Measurements from ENCODE around the gene HESX1.

HESX1 gene

DNA sequence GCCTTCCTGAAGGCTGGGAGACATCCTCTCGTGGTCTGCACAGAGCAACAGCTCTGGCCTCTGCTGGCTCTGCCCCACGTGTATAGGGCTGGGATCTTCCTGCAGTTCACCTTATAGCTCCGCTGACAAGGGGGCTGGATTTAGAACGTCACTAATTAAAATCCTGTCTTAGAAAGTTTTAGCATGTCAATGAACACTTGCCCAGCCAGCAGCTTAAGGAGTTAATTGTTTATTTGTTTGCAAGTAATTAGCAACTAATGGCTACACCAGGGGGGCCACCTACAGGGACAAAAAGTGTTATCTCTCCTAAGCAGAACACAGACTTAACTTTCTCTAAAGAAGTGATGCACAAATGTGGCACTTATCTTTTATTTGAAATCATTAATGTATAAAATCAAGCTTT lies at the start of gene HESX1:
Gene HESX1, minus strand, starts transcription at position 84 of the 403 bp plus-strand sequence. Its CDS starts 60 bp downstream, at position 24.
- DNase-seq (ENCODE audit: low spot score), result no peak

DNA sequence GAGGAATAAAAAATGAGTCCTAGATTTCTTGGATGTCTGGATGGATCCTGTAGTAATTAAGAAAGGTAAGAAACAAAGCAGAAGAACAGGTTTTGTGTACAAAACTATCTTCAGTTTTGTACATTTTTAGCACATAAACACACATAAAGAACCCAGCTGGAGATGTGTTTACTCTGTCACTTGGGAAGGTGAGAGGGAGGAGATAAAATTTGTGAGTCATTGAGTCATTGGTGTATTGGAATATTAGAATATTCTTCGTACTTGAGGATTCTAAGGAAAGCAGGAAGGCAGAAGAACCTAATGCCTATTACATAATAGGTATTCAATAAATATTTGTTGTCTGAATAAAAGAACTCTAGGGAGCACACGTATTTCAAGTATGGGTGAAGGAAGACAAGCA lies 45.2 kb upstream of the HESX1 start:
- no peak for DNase-seq (ENCODE audit: low spot score)

DNA sequence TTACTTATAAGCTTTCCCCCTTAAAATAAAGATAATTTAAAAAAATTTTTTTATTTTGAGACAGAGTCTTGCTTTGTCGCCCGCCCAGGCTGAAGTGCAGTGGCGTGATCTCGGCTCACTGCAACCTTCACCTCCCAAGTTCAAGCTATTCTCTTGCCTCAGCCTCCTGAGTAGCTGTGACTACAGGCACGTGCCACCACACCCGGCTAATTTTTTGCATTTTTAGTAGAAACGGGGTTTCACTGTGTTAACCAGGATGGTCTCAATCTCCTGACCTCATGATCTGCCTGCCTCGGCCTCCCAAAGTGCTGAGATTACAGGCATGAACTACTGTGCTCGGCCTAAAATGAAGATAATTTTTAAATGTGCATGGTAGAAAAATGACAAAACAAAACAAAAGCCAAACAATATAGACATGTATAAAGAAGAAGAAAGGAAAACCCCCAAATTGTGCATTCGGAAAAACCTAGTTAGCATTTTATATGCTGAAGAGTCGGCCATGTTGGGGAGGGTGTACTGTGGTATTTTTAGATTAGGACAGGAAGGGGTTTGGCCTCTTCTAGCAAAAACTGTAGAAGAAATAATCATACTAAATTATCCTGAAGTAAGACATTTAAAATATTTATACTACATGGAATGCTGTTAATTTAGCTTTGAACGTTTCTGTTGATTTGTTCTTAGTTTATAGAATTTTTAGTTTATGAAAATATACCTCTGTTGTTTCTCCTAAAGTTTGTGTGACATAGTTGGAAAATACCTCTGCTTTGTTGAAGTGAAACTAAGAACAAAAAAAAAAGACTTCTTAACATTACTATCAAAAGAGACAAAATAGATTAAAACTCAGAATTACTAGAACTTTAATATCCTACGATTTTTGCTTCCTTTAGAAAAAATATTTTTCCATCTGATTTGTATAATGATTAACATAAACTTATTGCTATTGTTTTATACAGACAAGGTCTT lies 35.1 kb upstream of the HESX1 start:
- DNase-seq (ENCODE audit: low spot score), result no peak

DNA sequence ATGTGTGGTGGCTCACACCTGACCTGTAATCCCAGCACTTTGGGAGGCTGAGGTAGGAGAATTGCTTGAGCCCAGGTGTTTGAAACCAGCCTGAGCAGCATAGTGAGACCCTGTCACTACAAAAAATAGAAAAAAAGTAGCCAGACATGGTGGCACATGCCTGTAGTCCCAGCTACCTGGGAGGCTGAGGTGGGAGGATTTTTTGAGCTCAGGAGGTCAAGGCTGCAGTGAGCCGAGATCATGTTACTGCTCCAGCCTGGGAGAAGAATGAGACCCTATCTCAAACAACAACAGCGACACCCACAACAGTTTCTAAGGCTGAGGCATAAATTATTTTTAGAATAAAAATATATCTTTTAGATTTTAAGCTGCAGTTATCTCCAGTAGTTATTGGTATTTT lies 34.0 kb upstream of the HESX1 start:
- DNase-seq (ENCODE audit: low spot score), result no peak

DNA sequence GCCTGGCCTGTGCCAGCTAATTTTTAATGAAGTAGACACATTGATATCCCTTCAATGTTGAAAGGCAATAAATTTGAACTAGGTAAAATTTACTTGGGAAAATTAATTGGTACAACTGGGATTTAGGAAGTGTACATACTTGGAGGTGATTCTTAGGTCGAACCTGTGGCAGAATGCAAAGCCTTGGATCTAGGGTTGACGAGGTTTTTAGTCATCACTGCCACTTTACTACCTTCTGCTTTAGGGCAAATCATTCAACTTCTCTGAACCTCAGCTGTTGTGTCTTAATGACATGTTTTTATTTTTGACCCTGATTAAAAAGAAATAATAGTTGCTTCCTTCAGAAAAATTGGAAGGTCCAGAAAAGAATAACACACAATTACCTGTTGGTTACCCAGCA lies 30.2 kb upstream of the HESX1 start:
- DNase-seq (ENCODE audit: low spot score), result no peak

DNA sequence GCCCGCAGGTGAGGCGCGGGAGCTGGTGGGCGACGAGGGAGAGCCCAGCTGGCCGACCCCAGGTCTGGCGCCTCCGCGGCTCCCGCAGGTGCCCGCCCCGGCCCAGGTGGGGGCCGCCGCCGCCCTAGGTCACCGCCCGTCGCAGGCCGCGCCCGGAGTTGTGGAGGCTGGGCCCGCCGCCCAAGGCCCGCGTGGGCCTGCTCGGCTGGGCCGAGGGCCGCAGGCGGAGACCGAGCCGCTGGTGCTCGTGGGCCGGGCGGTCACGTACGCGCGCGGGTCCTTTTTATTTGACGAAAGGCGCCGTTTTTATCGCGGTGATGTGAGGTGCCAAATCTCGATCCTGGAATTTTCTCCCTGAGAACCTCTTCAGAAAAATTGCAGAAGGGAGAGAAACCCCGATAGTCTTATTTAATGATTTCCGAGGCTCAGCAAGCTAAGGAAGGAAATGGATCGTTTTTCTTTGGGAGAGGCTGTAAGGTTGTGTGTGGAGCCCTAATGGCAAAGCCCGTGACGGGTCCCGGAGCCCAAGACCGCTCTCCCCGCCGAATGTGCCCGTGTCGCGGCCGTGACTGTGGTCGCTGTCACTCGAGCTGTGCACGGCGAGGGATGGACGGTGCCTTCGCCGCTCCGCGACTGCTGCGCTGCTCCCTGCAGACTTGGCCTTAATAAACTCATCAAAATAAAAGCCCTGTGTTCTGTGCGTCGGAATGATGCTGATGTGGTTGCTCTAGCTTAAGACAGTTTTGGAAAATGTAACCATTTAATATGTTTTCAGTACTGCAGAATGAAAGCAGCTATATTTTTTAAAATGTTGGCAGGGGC lies 28.4 kb upstream of the HESX1 start:
- no peak for DNase-seq (ENCODE audit: low spot score)

DNA sequence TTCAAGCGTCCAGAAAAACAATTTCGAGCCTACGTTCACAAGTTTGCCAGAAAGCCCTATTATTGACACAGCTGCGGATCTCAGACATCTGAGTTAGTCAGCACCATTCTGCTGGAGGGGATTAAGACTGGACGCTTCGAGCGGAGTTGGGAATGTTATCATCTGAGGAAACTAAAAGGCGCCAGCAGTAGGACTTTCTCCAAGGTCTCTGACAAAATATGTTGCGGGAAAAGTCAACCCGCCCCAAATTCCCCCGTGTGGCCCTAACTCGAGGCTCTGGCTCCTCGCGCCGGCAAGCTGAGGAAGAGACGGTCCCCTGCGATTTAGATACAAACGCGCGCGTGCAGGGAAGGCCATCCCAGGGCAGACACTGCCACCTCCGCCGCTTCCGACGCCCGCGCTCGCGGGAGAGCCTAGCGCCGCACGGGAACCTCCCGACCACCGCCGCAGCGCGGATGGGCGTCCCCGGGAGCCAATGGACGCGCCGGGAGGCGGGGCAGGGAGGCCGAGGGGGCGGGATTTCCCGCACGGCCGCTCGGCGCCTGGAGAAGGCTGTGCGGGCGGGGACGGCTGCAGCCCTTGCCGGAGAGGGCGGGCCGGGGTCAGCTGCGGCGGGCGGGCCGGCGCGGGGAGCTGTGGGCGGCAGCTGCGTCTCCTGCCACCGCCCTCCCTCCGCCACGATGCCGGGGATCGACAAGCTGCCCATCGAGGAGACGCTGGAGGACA lies 27.6 kb upstream of the HESX1 start, which contains the start of gene APPL1:
Gene APPL1, plus strand, starts transcription at position 526 of the 726 bp plus-strand sequence. Its CDS starts 155 bp downstream, at position 681.
- DNase-seq (ENCODE audit: low spot score), result peak; percentile 63

DNA sequence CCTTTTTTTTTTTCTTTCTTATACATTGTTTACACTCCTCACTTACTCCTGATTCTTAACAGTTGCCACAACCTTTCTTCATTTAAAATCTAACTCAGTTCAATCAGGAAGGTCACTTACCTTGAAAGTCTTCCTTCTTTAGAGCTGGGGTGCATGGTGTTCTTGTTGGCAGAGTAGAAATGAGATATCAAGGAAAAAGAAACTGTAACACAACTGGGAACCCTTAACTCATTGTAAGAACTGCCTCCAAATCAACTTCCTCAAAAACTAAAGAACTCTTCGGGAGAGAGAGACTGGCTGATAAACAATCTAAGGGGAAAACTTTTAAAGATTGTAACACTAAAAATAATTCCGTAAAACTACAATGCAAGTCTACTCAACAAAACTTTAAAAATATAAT lies 26.4 kb upstream of the HESX1 start:
- no peak for DNase-seq (ENCODE audit: low spot score)

DNA sequence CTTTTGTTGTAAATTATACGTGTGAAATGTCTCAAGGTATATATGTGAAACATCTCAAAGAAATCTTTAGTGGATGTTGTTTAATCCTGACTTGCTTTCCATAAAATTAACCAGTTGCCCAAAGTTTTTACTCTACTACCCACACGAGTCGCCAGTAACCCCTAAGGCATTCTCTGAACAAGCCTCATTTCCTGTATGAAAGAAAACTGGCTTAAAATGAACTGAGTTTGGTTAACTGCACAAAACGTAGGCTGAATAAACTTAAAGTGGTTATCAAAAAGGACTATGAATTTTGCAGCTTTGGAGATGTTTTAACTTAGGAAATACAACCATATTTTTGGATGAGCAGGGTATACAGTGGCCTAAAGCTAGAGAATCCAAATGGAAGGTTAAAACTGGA lies 25.1 kb upstream of the HESX1 start:
- no peak for DNase-seq (ENCODE audit: low spot score)

DNA sequence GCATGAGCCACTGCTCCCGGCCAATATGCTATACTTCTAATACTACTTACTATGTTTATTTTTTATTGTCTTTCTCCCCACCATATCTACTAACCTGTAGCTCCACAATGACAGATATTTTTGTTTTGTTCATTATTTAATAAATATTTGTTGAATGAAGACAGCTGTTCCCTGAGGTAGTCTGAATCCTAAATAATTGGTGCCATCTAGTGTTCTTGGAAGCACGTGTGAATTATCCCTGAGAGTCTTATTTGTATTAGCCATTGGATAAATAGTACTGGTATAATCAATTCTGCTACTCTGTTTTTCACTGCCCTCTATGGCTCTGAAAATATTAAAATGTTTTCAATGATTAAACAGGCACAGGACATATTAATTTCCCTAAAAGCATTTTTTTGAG lies 22.1 kb upstream of the HESX1 start:
- DNase-seq (ENCODE audit: low spot score), result no peak

DNA sequence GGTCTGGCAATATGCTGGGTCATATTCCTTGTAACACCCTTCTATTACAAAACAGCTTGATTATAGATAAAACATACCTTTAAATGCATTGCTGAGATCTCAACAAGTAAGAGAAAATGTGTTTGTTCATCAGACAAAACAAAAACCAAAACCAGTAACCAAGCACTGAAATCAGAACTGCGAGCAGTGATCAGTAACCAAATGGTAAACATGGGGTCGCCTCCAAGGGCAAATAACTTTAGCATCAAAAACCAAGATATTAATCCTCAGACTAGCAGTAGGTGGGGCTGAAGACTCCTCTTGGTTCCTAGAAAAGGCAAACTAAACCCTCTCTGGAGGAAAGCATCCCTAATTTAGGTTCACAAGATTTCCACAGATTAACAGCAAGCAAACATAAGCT lies 6.6 kb upstream of the HESX1 start:
- no peak for DNase-seq (ENCODE audit: low spot score)

DNA sequence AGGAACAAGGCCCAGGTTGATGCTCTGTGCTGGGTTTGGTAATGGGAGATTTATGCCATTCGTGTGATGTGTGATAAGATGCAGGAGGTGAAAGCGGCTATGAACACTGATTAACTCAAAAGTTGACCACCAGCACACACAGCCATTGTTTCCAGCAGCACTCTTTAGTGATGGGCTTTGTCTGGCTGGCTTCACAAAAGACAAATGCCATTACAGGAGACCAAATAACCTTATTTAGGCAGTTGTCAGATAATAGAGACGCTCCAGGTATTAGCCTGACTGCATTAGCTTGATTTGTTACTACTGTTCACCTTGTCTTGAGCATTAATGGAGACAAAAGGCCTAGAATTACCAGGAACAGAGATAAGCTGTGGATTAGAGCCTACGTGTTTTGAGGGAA lies 5.1 kb downstream of the HESX1 start:
- DNase-seq (ENCODE audit: low spot score), result no peak

DNA sequence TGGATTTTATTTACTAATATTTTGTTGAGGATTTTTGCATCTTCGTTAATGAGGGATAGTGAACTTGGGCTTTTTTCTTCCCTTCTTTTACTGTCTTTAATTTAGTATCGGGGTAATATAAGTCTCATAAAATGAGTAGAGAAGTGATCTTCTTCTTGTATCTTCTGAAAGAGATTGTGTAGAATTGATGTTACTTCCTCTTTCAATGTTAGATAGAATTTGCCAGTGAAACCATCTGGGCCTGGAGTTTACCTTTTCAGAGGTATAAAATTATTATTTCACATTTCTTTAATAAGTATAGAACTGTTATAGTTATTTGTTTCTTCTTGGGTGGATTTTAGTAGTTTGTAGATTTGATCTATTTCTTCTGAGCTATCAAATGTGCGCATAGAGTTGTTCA lies 7.8 kb downstream of the HESX1 start:
- DNase-seq (ENCODE audit: low spot score), result no peak

DNA sequence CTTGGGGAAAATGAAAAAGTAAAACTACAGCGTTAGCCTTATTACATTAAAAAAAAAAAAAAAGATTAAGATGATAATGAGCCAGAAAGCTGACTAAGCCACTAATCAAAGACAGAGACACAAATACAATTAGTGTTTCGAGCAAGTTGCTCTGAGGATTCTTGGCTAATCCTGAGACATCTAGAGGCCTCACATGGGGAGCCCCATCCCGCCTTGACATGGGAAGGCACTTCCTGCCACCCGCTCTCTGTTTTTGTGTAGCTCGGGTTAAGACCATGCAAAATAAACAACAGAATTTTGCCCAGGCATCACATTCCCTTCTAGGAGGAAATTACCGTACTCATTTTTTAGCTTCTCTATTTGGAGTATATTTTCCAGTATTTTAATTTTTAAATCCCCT lies 15.3 kb downstream of the HESX1 start:
- DNase-seq (ENCODE audit: low spot score), result no peak

DNA sequence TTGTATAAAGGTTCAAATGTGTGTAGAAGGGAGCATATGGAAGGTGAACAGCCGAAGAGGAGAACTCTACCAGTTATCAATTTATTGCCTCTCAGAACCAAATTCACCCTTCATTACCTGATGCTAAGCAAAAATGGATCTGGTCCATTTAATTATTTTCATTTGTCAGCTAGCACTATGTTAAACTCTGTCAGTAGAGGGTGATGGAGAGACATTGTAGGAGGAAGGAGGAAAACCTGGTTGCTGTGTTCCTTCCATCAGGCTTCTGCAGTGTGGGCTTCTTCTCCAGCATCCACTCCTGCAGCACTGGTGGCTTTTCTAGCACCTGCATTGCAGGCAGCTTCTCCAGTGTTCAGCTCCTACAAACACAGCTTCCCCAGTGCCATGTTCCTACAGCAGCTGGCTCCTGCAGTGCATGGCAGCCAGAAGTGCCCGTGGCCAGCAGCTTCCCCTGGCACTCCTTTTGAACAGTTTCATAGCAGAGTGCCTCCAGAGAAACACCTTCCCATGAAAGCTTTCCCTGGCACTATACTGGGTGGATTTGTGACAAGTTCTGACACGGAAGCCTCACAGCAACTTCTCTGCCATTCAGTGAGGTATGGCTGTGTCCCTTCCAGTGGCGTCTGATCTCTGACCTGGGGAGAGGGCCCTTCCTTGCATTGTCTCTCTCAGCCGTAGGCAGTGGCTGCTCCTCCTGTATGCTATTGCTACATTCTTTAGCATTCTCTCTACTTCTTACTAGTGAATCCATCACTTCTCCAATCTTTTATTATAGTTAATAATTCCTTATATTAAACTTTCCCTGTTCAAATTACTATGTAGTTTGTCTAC lies 20.0 kb downstream of the HESX1 start:
- DNase-seq (ENCODE audit: low spot score), result no peak

DNA sequence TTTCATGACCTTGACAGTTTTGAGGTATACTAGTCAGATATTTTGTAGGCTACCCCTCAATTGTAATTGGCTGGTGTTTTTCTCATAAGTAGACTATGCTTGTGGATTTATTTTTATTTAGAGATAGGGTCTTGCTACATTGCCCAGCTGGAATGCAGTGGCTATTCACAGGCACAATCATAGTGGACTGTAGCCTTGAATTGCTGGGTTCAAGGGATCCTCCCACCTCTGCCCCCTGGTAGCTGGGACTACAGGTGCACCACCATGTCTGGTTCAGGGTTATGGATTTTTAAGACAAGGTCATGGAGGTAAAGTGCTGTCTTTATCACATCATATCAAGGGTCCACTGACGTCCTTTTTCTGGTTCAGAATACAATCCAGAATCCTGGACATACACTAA lies 23.7 kb downstream of the HESX1 start:
- DNase-seq (ENCODE audit: low spot score), result no peak

DNA sequence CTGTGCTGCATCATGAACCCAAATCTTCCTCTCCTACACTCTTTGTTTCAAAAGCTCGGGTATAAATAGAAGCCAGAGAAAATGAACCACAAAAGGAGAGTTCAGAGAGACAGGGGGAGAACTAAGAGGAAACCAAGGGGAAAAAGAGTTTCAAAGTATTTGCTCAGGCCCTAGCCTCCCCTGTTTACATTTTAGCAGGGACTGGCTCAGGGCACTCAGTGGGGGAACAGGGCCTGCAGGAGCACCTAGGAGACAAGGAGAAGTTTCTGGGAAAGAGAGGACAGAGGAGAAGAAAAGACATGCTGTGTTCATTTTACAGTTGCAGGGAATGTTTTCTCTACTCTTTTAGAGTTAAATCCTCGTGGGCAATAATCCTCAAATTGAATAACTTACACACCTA lies 26.1 kb downstream of the HESX1 start:
- DNase-seq (ENCODE audit: low spot score), result no peak

DNA sequence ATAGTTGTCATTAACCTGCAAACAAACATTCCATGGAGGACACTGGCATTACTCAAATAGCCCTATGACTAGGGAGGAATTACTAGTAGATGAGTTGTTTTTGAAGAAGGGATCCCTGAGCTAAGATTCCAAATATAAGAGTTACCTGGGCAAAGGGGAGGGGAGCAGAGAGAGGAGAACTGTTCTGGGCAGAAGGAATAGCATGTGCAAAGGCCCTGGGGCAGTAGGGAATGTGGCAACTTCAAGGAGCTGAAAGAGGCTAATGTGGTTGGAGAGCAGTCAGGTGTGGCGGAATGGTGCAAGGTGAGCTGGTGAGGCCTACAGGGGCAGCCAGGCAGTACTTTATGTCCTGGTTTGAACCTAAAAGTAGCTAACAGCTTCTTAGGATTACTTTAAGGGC lies 28.8 kb downstream of the HESX1 start:
- no peak for DNase-seq (ENCODE audit: low spot score)

DNA sequence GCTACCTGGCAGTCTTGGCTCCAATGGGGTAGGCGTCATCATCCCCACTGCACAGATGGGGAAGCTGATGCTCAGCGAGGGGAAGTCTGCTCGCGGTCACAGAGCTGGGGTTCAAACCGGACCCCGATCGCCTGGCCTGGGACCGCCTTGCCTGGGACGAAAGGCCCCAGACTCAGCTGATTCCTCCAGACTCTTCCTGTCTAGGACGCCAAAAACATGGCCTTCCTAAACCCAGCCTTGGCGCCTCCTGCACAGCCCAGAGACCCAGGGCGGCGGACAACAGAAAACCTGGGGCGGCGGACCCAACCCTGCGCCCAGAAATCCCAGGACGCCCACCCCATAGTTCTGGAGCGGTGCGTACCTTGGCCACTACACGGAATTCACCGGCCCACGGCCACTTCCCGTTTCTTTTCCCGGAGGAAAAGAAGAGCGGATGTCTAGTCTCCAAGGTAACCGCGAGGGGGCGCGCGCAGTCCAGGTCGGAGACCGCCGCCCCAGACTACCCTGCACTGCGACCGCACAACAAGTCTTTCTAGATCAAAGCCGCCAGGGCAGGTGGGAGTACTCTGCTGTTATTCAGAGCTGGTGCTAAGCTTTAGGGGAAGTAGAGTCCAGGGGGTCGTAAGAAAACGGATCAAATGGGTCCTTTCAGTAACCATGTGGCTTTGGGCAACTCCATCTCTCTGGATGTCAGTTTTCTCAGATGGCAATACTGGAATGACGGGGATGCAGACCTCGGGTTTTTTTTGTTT lies 29.7 kb downstream of the HESX1 start:
- peak; percentile 49 for DNase-seq (ENCODE audit: low spot score)

DNA sequence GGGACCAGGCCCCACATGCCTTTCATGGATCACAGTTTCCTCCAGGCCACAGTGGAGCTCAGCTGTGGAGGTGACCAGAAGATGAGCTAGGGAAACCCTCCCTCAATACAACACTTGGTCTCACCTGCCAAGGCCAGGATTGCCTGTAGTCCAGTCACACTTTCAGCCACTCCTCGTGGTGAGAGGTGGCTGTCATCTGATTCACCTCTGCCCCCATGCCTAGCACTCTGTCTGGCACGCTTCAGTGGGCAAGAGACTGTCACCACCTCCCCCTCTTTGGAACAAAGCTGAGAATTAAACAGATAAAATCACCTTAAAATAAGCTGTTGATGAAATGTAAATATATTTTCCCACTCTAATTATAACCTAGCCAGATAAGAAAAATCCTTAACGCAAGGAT lies 30.7 kb downstream of the HESX1 start:
- no peak for DNase-seq (ENCODE audit: low spot score)

DNA sequence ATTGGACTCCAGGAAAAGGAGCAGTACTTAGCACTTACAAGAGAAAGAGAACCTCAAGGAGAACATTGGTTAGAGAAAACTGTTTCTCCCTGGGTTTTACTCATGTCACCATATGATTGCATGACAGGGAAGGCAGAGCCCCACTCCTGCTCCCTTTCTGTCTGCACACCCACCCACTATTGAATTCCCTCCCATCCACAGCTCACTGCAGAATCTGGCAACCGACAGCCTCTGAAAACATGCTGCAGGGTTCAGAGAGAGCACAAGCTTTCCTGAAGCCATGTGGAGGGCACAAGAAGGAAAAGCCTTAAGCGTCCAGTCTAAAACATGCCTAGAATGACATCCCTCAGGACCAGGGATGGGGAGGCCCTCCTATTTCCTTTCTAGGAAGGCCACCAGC lies 31.6 kb downstream of the HESX1 start:
- no peak for DNase-seq (ENCODE audit: low spot score)

All from hematopoietic multipotent progenitor cell treated with erythropoietin and hydrocortisone succinate and interleukin-3 and kit ligand, for 15 days (in vitro differentiated cells).